HEK293T (cell line): Measurements from ENCODE around the gene MIX23.

Experiments used
- BHLHE40 ChIP-seq: fragments of 450-650 bp; IDR thresholded peaks from 2 replicates; pipeline ENCODE4 v1.6.1; 2016; ENCODE audit warnings: mild to moderate bottlenecking, moderate library complexity, borderline replicate concordance
- FOXM1 ChIP-seq: fragments of 450-650 bp; IDR thresholded peaks from 2 replicates; pipeline ENCODE4 v1.6.1; 2017; ENCODE audit warnings: mild to moderate bottlenecking, borderline replicate concordance
- HDGF ChIP-seq: fragments of 450-650 bp; IDR thresholded peaks from 2 replicates; pipeline ENCODE4 v1.6.1; 2017; ENCODE audit warnings: antibody characterized with exemption, borderline replicate concordance
- SP1 ChIP-seq: fragments of 450-650 bp; IDR thresholded peaks from 2 replicates; pipeline ENCODE4 v1.6.1; 2017
- SUZ12 ChIP-seq: fragments of 450-650 bp; IDR thresholded peaks from 2 replicates; pipeline ENCODE4 v1.6.1; 2016; ENCODE audit warnings: mild to moderate bottlenecking
- ZNF384 ChIP-seq: fragments of 450-650 bp; IDR thresholded peaks from 2 replicates; pipeline ENCODE4 v1.6.1; 2016
- TF ChIP-seq, protein P1 (sequence below): fragments of 450-650 bp; IDR thresholded peaks from 2 replicates; pipeline ENCODE4 v1.6.1; 2016

DNA sequence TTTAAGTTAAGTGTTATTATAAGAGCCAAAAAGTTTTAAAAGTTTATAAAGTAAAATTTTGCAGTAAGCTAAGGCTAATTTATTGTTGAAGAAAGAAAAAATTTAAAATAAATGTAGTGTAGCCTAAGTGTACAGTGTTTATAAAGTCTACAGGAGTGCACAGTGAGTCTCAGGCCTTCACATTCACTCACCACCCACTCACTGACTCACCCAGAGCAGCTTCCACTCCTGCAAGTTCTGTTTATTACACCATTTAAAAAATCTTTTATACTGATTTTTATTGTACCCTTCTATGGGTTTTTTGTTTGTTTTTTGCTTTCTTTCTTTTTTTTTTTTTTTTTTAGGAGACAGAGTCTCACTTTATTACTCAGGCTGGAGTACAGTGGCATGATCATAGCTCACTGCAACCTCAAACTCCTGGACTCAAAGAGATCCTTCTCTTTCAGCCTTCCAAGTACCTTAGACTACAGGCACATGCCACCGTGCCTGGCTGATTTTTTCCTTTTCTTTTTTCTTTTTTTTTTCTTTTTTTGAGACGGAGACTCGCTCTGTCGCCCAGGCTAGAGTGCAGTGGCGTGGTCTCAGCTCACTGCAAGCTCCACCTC, 32.1 kb downstream of the MIX23 start:
- TF ChIP-seq BHLHE40 (no peak), SP1 (no peak), HDGF (no peak), ZNF384 (no peak), FOXM1 (no peak), SUZ12 (no peak)
- TF ChIP-seq, protein P1, sequence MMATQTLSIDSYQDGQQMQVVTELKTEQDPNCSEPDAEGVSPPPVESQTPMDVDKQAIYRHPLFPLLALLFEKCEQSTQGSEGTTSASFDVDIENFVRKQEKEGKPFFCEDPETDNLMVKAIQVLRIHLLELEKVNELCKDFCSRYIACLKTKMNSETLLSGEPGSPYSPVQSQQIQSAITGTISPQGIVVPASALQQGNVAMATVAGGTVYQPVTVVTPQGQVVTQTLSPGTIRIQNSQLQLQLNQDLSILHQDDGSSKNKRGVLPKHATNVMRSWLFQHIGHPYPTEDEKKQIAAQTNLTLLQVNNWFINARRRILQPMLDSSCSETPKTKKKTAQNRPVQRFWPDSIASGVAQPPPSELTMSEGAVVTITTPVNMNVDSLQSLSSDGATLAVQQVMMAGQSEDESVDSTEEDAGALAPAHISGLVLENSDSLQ = no peak
